Amniotic stem cell (primary cell): ENCODE data around the gene TYRO3.

ENCODE experiments used
- DNase-seq: peaks from one replicate; lab custom pipeline; 2025; lab: John Stamatoyannopoulos, UW

TYRO3 gene

DNA sequence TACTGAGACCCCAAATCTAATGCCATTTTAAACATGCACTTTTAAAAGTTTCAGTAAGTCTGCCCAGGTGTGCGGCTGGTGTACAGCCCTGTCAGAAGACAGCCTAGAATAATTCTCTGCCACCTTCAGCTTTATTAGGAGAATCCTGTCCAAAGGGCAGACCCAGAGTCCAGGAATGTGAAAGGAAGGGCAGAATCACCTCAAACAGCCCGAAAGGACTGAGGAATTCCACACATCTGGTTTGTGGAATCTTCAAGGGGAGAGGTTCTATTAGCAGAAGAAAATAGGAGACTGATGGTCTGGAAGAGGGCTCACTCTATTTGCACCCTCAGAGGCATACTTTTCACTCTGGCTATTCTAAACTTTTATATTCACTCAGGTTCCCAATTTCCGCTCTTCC is 46.6 kb downstream of the TYRO3 start:
- DNase-seq = no peak

DNA sequence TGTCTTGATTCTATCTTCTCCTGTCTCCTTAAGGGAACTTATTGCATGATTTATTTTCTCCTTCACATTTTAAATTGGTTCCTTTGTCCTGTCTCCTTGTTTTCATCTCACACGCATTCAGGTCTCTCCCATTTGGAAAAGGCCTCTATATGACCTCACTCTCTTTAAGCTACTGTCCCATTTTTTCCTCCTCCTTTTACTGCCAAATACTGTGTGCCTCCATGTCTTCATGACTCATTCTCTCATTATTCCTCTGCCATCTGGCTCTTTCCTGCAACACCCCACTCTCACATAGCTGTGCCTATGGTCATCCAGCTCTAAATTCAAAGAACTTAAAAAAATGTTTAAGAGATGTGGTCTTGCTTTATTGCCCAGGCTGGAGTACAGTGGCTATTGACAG is 48.0 kb downstream of the TYRO3 start:
- DNase-seq = peak; percentile 50

DNA sequence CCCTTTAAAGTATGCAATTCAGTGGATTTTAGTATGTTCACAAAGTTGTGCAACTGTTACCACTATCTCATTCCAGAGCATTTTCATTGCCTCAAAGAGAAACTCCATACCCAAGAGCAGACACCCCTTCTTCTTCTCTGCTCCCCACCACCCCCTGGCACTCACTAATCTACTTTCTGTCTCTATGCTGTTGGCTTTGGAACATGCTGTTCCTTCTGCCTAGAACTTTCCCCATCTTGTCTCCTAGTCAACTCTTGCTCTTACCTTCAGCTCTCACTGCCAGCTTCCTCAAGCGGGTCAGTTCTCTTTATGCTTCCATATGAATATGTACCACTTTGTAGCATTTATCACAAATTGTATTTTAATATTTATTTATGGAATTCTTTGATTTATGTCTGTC is 50.1 kb downstream of the TYRO3 start:
- no peak for DNase-seq

DNA sequence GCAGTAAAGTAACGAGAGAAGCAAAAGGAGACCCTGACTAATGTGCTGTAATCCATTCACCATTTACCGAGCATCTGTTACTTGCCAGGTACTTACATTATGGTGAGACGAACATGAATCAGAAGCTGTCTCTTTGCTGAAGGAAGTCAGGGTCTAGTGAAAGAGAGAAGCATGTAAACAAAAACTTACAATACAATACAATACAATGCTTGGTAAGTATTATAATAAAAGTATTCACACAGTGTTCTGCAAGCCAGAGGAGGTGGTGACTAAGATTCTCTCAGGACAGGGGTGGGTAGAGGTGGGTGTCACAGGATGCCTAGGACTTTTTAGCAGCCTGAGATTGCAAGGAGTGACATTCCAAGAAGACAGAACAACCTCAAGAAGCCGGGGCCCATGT is 51.0 kb downstream of the TYRO3 start:
- no peak for DNase-seq

DNA sequence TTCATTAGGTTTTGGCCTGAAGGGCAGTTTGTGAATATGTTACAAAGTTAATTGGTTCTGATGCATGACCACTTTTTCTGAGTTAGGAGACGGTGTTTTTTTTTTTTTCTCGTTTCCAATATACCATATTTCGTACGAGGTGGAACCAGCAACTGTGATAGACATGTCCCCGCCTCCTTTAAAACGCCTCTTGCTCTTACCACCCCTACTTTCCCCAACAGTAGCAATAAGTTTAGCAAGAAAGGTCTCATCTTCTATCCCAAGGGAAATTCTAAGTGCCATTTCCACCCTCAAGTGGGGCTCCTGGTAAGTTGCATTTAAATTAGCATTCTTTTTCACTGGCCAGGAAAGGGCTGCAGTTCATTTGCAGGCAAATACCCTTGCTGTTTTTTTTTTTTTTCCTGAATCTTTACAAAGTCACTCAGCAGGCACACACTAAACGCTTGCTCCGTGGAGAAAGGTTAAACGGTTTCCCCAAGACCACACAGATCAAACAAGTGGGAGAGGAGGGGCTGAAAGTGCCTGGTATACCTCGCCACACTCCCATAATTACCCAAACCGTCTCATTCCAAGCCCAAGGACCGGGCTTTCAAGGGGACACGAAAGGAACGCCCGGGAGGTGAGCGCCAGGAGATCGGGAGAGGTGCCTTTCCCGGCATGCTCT is 61.7 kb downstream of the TYRO3 start:
- no peak for DNase-seq

DNA sequence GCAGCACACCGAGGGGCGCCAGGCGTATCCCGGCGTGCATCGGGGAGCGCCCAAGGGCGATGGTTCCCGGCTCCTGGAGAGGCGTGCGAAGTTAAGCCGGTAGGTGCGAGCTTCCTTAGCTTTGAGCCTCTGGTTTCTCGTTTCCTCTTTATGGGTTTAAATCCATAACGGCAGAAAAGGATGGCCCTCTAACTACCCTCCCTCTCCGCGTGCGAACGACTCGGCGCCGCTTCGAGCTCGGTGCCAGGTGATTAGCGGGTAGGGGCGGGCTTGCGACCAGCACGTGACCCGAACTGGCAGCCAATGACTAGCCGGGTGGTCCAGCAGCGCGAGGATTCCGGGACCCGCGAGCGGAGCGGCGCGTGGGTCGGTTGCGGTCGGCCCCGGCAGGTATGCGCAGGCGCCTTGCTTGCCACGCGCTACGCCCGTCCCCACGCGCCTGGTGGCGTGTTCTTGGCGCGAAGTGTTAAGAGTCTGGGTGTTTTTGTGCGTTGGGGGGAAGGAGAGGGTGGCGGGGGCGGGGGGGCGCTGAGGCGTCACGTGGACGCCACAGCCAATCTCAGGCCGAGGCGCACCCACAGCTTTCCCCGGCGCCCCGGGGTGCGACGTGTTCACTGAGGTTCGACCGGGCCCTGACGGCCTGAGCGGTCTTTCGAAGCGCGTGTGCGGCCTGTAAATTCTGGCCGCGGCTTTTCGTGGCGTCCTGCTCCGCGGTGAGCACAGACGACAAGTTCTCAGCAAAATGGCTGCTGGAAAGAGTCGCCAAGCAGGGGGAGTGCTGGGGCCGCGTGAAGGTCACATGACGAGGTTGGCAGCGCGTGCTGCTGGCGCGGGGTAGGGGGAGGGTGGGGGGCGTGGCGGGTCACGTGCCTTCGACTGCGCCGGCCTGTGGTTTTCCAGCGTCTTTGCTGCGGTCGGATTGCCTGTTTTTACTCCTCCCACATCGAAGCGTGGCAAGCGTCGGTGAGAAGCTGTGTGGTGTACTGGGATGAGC is 62.5 kb downstream of the TYRO3 start:
- peak; percentile 56 for DNase-seq

DNA sequence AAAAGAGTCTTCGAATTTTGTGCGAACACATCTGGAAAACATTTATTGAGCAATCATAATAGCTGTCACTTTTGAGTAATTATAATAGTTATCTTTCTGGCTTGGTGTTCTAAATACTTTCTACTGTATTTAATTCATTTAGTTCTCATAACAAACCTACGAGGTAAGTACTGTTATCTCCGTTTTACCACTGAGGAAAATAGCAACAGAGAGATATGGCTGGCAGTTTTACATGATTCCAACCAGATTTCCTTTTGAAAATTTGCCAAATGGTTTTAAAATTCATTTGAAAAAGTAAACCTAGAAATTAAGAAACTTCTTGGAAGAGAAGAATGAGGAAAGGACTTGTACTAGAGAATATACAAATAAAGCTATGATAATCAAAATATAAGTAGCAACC is 63.9 kb downstream of the TYRO3 start:
- DNase-seq = no peak

DNA sequence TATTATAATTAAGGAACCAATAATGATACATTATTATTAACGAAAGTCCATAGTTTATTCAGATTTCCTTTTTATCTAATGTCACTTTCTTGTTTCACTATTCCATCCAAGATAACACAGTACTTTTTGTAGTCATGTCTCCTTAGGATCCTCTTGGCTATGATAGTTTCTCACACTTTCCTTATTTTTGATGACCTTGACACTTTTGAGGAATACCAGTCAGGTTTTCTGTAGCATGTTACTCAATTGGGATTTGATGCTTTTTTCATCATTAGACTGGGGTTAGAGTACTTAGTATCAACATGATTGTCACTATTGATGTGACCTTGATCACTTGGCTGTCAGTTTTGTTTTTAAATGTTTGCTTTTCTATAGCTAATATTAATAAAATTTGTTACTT is 68.2 kb downstream of the TYRO3 start:
- no peak for DNase-seq

DNA sequence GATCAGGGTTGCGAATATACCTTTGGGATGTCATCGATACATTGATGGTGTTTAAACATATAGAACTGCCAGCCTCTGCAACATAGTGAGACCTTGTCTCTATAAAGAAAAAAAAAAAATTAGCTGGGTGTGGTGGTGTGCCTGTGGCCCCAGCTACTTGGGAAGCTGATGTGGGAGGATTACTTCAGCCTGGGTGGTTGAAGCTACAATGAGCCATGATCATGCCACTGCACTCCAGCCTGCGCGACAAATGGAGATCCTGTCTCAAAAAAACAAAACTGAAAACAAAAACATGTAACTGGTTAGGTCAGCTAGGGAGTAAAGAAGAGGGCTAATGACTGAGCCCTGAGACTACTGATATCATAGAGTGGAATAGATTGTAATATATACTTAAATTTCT is 70.5 kb downstream of the TYRO3 start:
- DNase-seq = no peak

DNA sequence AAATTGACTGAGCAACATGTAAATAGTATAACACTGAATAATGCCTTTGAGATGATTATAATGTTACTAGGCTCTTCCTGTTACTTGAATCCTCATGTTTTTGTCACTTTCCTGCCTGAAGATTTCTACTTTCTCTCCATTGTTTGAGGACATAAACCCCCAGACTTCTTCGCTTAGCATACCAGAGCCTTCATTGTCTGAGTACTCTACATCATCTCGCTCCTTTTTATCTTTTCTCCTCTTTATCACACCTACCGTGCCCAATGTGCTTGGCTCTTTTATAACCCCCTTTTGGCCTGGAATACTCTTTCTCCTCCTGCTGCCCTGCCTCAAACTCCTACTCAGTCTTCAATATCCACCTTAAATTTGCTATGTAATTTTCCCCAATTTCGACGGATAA is 70.9 kb downstream of the TYRO3 start:
- no peak for DNase-seq

DNA sequence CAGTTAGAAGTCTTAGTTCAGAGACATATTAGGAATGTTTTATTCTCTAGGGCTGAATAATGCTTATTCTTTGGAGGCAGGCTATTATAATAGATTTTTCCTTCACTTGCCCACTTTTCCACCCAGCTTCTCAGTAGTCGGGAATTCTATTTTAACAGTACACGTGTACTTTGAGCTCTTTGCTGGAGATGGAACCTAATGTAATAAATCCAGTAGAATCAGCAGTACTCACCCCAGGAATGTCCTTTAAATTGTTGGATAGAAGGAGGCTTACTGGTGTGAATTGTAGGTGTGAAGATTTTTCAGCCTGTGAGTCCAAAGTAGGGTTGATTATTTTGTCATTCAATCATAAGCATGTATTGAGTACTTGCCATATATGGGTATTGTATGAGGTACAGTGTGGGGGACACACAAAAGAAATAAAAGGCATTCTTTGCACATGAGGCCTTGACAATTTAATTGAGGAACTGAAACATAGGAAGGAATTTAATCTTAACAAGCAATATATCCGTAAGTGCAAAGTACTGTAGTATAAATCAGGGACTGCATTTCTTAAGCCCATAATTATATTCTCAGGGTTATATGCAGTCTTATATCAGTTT is 71.7 kb downstream of the TYRO3 start:
- no peak for DNase-seq

DNA sequence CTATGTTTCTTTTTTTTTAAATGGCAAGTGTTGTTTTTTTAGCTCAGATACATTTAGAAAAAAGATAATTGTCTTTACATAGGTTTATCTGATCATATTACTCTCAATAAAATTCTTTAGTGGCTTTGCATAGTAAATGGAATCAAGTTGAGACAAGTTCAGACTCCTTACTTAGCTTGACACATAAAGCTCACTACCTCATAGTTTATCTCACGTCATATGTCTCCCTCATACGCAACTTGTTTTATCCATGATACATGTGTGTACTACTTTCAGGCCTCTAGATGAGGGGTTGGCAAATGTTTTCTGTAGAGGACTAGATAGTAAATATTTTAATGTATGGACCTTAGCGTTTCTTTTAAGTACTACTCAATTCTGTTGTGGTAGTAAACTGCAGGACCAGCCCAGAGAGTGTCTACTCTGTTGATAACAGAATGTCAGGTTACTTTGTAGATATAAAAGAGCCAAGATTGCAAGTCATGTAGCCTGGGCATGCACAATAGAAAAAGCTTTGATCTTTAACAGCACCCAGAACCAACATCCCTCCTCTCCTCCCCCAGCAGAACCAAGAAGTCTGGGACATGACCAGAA is 73.0 kb downstream of the TYRO3 start:
- no peak for DNase-seq
